GM12891 (cell line): ENCODE measurements around the gene FOXL3.

Source experiments
- DNase-seq: peaks from one replicate; pipeline ENCODE4 v3.0.0; 2011; ENCODE audit warnings: low spot score; ENCODE audit not compliant: insufficient read length
- FAIRE-seq: peaks from 2 replicates; lab custom pipeline; 2011; peaks lifted over from hg19 to GRCh38; lab: Jason Lieb, UNC
- PAX5 ChIP-seq: IDR thresholded peaks from 2 replicates; pipeline ENCODE4 v1.6.1; 2011; ENCODE audit warnings: low read length, moderate library complexity, mild to moderate bottlenecking; ENCODE audit not compliant: insufficient read depth, severe bottlenecking
- POLR2A ChIP-seq: IDR thresholded peaks from 2 replicates; pipeline ENCODE4 v1.6.1; 2011; ENCODE audit warnings: low read depth, low read length, control low read depth
- POLR2AphosphoS5 ChIP-seq: IDR thresholded peaks from 2 replicates; pipeline ENCODE4 v1.6.1; 2011; ENCODE audit warnings: low read depth, low read length, control low read depth
- POU2F2 ChIP-seq: IDR thresholded peaks from 2 replicates; pipeline ENCODE4 v1.6.1; 2011; ENCODE audit warnings: low read depth, mild to moderate bottlenecking, control low read depth, low read length, moderate library complexity
- SPI1 ChIP-seq: IDR thresholded peaks from 2 replicates; pipeline ENCODE4 v1.6.1; 2011; ENCODE audit warnings: low read depth, low read length, control low read depth
- TAF1 ChIP-seq: IDR thresholded peaks from 2 replicates; pipeline ENCODE4 v1.6.1; 2011; ENCODE audit warnings: low read depth, low read length, control low read depth

The FOXL3 gene

DNA sequence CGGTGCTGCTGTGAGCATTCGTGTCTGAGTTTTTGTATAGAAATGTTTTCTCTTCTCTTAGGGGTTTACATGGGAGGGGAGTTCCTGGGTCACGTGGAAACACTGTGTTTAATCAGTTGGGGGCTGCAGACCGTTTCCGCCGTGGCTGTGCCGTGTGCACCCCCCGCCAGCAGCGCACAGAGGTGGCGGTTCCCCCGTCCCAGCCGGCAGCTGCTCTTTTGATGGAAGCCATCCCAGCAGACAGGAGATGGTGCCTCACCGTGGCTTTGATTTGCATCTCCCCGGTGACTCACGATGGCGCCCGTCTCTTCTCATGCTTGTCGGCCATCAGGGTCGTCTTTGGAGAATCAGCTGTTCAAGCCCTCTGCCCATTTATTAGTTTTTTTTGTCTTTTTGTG is 34.9 kb upstream of the FOXL3 start:
- DNase-seq (no peak), FAIRE-seq (no peak)
- TF ChIP-seq POU2F2 (no peak), PAX5 (no peak), POLR2A (no peak), TAF1 (no peak), POLR2AphosphoS5 (no peak), SPI1 (no peak)

DNA sequence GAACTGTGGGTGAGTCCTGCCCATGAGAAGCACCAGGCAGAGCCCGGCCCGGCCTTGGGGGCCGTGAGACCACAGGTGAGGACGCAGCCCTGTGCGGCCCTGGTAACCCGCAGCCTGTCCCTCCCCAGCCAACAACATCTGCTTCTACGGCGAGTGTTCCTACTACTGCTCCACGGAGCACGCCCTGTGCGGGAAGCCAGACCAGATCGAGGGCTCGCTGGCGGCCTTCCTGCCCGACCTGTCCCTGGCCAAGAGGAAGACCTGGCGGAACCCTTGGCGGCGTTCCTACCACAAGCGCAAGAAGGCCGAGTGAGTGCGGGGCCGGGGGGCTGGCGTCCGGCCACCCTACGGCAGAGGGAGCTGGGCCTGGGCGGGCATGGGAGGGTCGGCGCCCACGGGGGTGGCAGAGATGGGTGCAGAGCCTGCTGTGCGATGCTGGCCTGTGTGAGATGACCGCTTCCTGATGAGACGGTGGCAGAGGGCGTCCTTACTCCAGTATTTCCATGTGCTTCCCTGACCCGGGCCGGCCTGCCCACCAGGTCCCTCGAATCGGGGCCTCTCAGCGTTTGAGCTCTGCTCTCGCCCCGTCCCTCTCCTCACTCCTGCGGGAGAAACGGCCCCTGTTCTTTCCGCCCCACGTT is 34.1 kb upstream of the FOXL3 start:
- FAIRE-seq, result no peak
- no peak for DNase-seq
- TF ChIP-seq SPI1 (no peak), TAF1 (no peak)

DNA sequence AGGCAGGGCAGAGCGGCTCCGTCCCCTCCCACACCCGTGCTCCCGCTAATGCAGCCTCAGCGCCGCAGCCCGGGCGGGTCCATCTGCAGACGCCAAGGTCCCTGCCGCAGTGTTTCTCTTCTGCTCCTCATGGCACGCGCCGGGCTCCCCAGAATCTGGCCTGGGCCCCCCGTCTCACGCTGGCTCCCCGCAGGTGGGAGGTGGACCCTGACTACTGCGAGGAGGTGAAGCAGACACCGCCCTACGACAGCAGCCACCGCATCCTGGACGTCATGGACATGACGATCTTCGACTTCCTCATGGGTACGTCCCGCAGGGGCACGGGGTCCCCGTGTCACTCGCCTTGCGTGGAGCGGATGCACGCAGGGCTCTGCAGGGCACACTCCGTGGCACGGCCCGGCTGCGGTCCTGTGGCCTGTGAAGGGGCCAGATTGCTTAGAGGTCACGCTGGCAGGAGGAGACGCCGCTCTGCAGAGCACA is 33.5 kb upstream of the FOXL3 start:
- DNase-seq (no peak), FAIRE-seq (no peak)
- TF ChIP-seq POLR2A (no peak), POLR2AphosphoS5 (no peak), SPI1 (no peak), TAF1 (no peak), PAX5 (no peak), POU2F2 (no peak)

DNA sequence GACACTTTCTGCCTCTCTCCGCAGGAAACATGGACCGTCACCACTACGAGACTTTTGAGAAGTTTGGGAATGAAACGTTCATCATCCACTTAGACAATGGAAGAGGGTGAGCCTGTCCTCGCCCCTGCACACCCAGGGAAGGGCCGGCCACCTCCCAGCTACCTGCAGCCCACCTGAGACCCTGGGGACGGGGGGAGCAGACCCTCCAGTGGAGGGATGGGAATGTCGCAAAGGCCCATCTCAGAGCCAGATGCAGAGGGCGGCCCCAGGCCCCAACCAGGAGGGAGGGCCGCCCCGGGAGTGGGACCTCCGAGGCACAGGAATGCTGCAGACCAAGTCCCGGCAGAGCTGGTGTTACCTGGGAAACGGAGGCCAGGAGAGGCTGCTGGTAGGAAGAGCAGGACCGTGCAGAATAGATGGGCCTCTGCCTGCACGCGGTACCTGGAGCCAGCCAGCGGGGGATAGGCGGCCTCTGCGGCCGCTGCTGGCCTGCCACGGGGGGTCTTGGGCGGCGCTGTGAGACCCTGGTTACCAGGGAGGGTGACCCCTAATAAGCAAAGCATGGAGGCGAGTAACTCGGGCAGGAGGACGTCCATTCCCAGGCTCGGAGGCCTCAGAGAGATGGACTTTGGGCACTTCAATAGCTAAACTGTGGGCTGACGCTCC is 32.9 kb upstream of the FOXL3 start:
- no peak for FAIRE-seq
- TF ChIP-seq SPI1 (no peak), POLR2AphosphoS5 (no peak), TAF1 (no peak), PAX5 (no peak), POLR2A (no peak), POU2F2 (no peak)

DNA sequence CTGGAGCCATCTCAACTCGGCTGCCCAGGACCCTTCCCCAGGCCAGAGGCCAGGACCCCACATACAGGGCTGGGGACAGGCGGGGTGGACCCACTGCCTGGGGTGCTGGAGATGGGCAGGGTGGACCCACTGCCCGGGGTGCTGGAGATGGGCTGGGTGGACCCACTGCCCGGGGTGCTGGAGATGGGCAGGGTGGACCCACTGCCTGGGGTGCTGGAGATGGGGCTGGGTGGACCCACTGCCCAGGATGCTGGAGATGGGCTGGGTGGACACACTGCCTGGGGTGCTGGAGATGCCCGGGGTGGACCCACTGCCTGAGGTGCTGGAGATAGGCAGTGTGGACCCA is 32.4 kb upstream of the FOXL3 start:
- no peak for DNase-seq
- no peak for FAIRE-seq
- TF ChIP-seq SPI1, result no peak
- TF ChIP-seq POLR2A, result no peak
- no peak for TF ChIP-seq TAF1
- no peak for TF ChIP-seq POLR2AphosphoS5
- no peak for TF ChIP-seq PAX5
- TF ChIP-seq POU2F2, result no peak

More for the DNA sequence above, 32.9 kb upstream of the FOXL3 start:
- DNase-seq, result no peak

GRCh38 chr7:258476-259190 is 31.3 kb upstream of the FOXL3 start:
- FAIRE-seq, result no peak
- no peak for TF ChIP-seq POU2F2
- TF ChIP-seq POLR2A, result no peak
- no peak for TF ChIP-seq SPI1
- no peak for TF ChIP-seq TAF1
- TF ChIP-seq PAX5, result no peak
- no peak for TF ChIP-seq POLR2AphosphoS5
- no peak for DNase-seq

DNA sequence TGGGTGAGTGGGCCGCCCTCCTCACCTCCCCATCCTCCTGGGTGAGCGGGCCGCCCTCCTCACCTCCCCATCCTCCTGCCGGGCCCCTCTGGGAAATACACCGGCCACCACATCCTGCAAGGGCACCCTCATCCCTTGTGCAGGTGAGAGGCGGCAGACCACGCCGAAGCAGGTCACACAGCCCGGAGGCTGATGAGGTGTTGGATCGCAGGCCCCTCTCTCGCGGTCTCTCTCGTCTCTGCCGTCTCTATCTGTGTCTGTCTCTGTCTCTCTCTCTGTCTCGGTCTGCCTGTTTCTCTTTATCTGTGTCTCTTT is 30.8 kb upstream of the FOXL3 start:
- FAIRE-seq (no peak), DNase-seq (no peak)
- no peak for TF ChIP-seq PAX5
- no peak for TF ChIP-seq POU2F2
- no peak for TF ChIP-seq POLR2A
- TF ChIP-seq POLR2AphosphoS5, result no peak
- TF ChIP-seq SPI1, result no peak
- TF ChIP-seq TAF1, result no peak

DNA sequence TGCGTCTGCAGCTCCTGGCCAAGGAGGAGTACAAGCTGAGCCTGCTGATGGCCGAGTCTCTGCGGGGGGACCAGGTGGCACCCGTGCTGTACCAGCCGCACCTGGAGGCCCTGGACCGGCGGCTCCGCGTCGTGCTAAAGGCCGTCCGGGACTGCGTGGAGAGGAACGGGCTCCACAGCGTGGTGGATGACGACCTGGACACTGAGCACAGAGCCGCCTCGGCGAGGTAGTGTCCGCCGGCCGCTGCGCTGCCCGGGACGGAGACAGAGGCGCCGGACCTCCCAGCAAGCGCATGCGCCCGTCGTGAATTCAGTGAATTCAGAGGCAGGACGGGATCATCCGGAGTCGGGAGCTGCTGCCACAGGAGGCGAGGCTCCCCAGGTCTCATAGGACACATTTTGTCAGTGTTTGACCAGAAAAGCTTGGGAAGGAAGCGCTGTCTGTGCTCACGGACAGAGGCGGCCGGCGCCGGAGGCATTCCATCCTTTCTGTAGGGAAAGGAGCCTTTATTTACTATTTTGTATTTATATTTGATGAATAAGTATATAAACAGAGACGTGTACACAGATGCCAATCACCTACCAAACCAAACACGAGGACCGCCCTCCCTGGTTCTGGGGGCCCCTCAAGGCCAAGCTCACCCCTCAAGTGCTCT is 30.1 kb upstream of the FOXL3 start:
- FAIRE-seq (no peak), DNase-seq (no peak)
- TF ChIP-seq PAX5 (no peak), POLR2AphosphoS5 (no peak), SPI1 (no peak), TAF1 (no peak), POLR2A (no peak), POU2F2 (no peak)

DNA sequence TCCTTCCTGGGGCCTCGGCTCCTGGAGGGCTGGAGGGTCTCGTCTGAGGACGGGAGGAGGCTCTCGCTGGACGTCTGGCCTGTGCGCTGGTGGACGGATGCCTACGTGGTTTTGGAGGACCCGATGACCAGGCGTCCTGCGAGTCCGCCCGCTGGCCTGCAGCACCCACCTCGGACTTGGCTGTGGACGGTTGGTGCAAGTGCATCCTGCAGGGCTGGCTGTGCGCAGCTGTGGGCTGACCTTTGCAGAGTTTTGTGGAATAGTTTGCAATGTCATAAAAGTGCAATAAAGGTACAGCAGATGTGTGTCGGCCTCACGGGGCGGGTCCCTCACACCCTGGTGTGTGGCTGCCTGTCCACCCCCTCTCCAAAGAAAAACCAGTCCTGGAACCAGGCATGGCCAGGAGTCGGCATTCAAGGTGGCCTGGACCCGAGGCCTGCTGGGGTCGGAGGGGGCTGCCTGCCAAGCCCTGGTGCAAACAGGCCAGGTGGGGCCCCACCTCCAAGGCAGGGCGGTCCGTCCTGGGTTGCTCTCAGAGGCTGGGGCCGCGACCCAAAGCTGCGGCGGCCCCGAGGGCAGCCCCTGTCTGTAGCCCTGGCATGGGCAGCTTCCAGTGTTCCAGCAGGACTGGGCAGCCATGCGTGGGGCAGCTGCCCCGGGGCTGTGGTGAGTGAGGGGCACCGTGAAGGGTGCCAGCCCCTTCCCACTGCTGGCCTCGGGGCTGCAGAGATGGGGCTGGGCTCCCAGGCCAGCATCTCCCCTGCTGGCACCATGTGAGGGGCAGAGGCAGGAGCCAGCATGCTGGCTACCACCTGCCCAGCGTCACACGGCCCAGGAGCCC is 29.3 kb upstream of the FOXL3 start:
- TF ChIP-seq PAX5 (no peak), POLR2AphosphoS5 (no peak), POLR2A (no peak), SPI1 (no peak), TAF1 (no peak), POU2F2 (no peak)
- FAIRE-seq (no peak), DNase-seq (no peak)
